ENCODE data around the gene PARD6A.
"Not testable (repeated sequence)": the region's sequence is repeated elsewhere in the genome, so short reads cannot be mapped to it uniquely, and the experiment has no call there.

PARD6A gene

GRCh38 chr16:67685388-67686112, 24.8 kb downstream of the PARD6A start:
- DNase-seq (ENCODE audit: low read depth in 3 of 3): no peak

GRCh38 chr16:67693517-67694285, 32.9 kb downstream of the PARD6A start:
- not testable (repeated sequence) for DNase-seq (ENCODE audit: low read depth in 3 of 3)

- DNase-seq (ENCODE audit: low read depth in 3 of 3): no peak
Measured at GRCh38 chr16:67694611-67695010, 33.9 kb downstream of the PARD6A start.

- no peak for DNase-seq (ENCODE audit: low read depth in 3 of 3)
Measured at GRCh38 chr16:67697422-67698185, 36.8 kb downstream of the PARD6A start.

GRCh38 chr16:67699265-67699664, 38.5 kb downstream of the PARD6A start:
- DNase-seq (ENCODE audit: low read depth in 3 of 3): no peak

GRCh38 chr16:67701420-67701819, 40.7 kb downstream of the PARD6A start:
- DNase-seq (ENCODE audit: low read depth in 3 of 3): no peak

GRCh38 chr16:67702130-67702529, 41.4 kb downstream of the PARD6A start:
- no peak for DNase-seq (ENCODE audit: low read depth in 3 of 3)

GRCh38 chr16:67703626-67704025, 42.9 kb downstream of the PARD6A start:
- no peak for DNase-seq (ENCODE audit: low read depth in 3 of 3)

- no peak for DNase-seq (ENCODE audit: low read depth in 3 of 3)
Measured at GRCh38 chr16:67704110-67704509, 43.4 kb downstream of the PARD6A start.

- no peak for DNase-seq (ENCODE audit: low read depth in 3 of 3)
Measured at GRCh38 chr16:67707210-67707609, 46.5 kb downstream of the PARD6A start.

- no peak for DNase-seq (ENCODE audit: low read depth in 3 of 3)
Measured at GRCh38 chr16:67707790-67708189, 47.0 kb downstream of the PARD6A start.

GRCh38 chr16:67708368-67708771, 47.6 kb downstream of the PARD6A start:
- DNase-seq (ENCODE audit: low read depth in 3 of 3): no peak

GRCh38 chr16:67709050-67709449, 48.3 kb downstream of the PARD6A start:
- no peak for DNase-seq (ENCODE audit: low read depth in 3 of 3)

- no peak for DNase-seq (ENCODE audit: low read depth in 3 of 3)
Measured at GRCh38 chr16:67710607-67711006, 49.8 kb downstream of the PARD6A start.

Data from stimulated activated CD4-positive, alpha-beta T cell treated with anti-CD3 and anti-CD28 coated beads, TNF-alpha, amount 100 ng/mL, for 4 hours (primary cell).